Endothelial cell of hepatic sinusoid (primary cell): Measurements from ENCODE around the gene HDAC11.
"Not testable (repeated sequence)": the region's sequence is repeated elsewhere in the genome, so short reads cannot be mapped to it uniquely, and the experiment has no call there.

Experiments used
- in situ Hi-C: cut with HindIII; loops from 2 replicates; pipeline ENCODE4 v1.10.0; 2017; ENCODE audit warnings: low sequenced_read_pairs

The HDAC11 gene

DNA sequence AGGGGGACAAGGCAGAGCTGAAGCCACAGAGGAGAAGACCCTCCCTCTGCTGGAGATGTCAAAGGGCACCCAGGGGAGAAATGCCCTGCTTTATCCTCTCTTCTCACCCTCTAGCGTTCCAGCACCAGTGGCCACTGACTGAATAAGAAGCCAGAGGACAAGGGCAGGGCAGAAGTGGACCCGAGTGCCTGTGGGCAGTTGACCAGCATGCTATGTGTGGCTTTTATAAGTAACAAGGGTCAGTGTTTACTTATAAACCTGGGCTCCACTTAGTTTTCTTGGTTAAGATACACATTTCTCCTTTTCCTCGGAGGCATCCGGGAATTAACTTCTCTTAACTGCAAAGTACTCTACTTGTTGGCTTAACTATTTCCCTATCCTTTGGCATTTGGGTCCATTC, 13.3 kb upstream of the HDAC11 start:
- in situ Hi-C loops, result no loop called here

DNA sequence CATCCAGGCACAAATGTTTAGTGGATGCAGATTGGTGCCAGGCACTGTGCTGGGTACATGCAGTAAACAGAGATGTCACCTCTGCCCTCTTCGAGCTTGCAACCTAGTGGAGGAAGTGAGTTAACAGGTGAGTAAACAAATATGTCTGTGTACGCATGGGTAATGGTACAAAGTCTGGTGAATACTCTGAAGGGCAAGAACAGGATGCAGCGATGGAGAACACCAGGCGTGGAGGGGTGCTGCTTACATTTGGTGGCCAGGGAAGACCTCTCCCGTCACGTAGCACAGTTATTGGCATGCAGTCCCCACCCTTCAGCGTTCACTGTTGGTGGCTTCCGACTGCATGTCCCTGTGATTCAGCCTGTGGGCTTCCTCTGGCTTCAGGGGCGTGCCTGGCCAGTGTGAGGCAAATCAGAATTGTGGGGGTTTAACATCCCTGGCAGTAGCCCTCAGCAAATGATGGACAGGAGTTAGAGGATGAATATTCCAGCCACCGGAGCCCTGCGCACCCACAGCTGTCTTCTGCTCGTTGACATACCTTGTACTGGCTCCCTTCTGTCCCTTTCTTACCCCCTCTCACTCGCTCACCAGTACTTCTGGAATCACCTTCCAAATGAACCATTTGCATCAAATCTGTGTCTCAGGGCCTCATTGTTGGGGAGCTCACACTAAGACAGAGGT, 9.1 kb upstream of the HDAC11 start:
- in situ Hi-C loops, result no loop called here

DNA sequence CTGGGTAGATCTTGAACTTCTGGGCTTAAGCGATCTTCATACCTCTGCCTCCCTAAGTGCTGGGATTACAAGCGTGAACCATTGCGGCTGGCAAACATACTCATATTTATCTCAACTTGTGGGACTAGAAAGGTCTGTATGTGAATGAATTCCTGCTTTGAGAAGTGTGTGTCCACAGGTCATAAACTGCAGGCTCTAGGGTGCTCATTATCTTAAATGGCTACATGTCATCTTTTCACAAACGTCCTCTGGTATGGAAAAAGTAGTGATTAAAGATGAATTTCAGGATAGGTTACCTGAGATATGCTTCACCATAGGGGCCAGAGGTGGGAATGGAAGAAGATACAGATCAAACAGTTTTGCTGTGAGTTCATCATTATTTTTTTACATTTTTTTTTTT, 7.8 kb upstream of the HDAC11 start:
- in situ Hi-C loops, result no loop called here

DNA sequence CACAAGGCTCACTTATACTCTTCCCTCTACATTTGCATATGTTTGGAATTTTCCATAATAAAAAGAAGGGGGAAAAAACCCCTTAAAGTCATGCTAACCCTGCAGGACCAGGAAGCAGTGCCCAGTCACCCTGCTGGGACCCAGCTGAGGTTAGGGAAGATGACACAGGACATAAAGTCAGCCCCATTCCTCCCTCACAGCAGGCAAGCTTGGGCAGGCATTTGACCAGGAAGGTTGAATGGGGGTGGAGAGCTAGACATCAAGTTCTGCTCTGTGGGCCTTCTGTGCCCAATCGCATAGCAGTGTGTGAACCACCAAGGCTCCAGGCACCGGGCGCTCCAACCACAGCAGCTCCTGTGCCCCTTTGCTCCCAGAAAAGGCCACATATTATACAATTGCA, 7.1 kb upstream of the HDAC11 start:
- in situ Hi-C loops, result no loop called here

GRCh38 chr3:13474021-13474420, 6.1 kb upstream of the HDAC11 start:
- in situ Hi-C loops, result no loop called here

DNA sequence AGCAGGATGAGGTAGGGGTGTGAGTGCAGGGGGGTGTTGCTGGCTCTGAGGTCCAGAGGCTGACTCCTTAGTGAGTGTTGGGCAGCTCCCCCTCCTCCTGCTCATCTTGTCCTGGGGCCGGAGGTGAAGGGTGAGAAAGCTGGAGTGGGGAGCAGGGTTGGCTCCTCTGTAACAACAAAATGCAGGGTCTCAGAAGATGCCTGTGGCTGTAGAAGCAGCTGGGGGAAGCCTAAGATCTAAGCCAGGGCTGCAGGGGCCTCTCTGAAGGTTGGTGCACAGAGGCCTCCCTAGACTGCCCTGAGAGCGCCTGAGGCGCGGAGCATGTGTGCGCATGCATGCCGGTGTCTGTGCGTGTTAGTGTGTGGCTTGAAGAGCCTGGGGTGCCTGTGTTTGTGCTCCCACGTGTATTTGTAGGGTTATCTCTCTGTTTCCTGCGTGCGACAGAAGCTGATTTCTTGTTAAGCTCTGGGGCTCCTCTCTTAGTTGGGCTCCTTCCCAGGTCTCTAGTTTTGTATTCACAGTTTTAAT, 5.3 kb upstream of the HDAC11 start:
- in situ Hi-C loops, result no loop called here

GRCh38 chr3:13475871-13476590, 4.1 kb upstream of the HDAC11 start:
- in situ Hi-C loops, result no loop called here

- in situ Hi-C loops, result no loop called here
Observed at GRCh38 chr3:13477943-13478342, 2.2 kb upstream of the HDAC11 start.

DNA sequence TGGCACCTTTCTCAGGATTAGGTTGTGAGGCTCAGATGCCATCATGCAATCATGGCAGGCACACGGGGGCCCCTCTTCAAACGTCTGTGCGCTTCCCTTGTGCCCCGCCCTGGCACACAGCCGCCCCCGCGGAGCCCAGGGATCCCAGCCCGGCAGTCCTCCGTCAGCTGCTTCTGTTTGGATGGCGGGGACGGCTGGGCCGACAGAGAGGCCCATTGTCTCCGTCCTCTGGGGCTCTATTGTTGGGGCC, 849 bp upstream of the HDAC11 start:
- in situ Hi-C loops, result no loop called here

- in situ Hi-C loops, result no loop called here
Observed at GRCh38 chr3:13480340-13481318, 523 bp downstream of the HDAC11 start.

DNA sequence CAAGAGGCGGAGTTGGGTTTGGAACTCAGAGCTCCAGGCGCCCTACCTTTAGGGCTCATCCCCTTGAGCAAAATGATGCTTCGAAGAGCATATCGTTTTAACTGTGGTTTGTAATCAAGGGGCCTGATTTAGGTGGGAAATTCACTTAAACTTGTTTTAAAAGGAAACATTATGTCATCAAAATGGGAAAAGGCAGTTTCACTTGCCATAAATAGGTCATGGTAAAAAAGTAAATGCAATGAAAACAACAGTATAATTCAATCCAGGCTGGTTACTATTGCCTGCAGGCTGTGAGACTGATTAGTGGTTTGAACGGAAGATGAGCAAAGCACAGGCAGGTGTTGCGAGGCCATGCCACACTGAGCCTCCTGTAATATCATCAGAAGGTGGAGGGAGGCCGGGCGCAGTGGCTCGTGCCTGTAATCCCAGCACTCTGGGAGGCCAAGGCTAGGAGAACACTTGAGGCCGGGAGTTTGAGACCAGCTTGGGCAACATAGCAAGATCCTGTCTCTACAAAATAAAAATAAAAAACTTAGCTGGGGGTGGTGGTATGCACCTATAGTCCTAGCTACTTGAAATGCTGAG, 2.1 kb downstream of the HDAC11 start:
- in situ Hi-C loops, result no loop called here

- in situ Hi-C loops, result no loop called here
Observed at GRCh38 chr3:13483286-13483685, 3.2 kb downstream of the HDAC11 start.

- in situ Hi-C loops, result no loop called here
Observed at GRCh38 chr3:13483988-13484695, 4.0 kb downstream of the HDAC11 start.

GRCh38 chr3:13484851-13485590, 4.9 kb downstream of the HDAC11 start:
- in situ Hi-C loops, result no loop called here

DNA sequence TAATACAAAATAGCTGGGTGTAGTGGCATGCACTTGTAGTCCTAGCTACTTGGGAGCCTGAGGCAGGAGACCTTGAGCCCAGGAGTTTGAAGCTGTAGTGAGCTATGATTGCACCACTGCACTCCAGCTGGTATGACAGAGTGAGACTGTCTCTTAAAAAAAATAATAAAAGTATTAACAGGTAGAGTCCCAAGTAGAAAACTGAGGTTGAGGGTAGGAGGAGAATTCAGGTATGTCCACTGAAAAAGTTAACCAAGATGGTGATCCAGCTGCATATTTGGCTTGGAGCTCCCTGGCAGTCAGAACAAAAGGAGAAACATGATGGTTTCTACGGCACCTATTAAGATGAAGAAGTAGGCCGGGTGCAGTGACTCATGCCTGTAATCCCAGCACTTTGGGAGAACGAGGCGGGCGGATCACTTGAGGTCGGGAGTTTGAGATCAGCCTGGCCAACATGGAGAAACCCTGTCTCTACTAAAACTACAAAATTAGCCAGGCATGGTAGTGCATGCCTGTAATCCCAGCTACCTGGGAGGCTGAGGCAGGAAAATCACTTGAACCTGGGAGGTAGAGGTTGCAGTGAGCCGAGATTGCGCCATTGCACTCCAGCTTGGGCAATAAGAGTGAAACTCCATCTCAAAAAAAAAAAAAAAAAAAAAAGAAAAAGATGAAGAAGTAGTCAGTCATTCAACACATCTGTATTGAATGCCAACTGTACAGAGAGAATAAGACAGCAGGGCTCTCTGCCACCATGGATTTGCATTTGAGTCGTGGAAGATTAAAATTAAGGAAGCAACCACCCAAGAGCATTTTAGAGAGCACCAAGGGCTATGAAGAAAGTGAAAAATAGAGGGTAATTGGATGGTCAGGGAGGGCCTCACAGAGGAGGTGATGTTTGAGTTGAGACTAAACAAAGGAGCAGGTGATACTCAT, 5.8 kb downstream of the HDAC11 start:
- in situ Hi-C loops, result not testable (repeated sequence)

DNA sequence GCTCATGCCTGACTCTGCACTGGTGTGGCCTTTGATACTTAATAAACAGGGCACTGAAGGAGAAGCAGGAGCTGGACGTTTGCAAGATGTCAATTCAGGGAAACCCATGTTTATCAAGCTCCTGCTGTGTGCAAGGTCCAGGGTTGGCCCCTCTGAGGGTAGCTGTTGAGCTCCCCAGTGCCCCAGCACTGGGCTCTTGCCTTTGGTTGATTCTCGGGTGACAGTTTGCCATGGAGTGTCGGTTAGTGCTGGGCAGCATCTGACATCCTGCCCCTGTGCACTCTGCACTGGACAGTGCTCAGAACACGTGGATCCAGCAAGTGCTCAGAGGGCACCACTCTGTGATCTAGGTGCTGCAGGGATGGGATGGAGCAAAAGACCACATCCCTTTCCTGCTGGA, 7.3 kb downstream of the HDAC11 start:
- in situ Hi-C loops, result no loop called here

DNA sequence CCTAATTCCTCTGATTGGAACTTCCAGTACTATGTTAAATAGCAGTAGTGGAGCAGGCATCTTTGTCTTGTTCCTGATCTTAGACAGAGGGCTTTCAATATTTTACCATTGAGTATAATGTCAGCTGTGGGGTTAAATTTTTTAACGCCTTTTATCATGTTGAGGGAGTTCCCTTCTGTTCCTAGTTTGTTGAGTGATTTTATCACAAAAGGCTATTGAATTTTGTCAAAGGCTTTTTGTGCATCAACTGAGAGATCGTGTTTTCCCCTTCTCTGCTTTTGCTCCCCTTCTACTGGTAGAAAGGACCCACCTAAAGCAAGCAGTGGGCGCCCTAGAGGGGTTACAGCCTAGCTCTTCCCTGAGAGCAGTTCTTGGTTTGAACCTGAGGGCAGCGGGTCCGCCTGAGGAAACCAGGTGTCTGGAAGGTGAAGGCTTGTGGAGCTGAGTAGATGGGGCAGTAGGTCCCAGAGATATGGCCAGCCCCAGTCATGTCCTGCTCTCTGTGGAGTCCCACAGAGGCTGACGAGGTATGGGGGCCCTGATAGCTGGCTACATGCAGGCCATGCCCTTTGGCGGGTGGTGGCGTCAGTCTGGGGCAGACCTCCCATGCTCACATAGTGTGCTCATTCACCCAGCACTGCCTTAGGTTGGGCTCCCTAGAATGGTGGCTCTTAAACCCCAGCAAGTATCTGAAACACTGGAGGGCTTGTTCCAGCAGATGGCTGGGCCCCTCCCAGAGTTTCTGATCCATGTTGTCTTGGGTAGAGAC, 11.3 kb downstream of the HDAC11 start:
- in situ Hi-C loops, result no loop called here

- in situ Hi-C loops, result no loop called here
Observed at GRCh38 chr3:13492048-13492447, 11.9 kb downstream of the HDAC11 start.
